ENCODE measurements around the gene SPATA2. TPM values are rescaled to one million over a fixed set of nuclear protein-coding genes. Genes with fewer than 3 reads are reported as not detected.
"Not testable (repeated sequence)": the region's sequence is repeated elsewhere in the genome, so short reads cannot be mapped to it uniquely, and the experiment has no call there.

Gene SPATA2
- total RNA-seq, 1 donor from 2014 or later, result 13.4 TPM

DNA sequence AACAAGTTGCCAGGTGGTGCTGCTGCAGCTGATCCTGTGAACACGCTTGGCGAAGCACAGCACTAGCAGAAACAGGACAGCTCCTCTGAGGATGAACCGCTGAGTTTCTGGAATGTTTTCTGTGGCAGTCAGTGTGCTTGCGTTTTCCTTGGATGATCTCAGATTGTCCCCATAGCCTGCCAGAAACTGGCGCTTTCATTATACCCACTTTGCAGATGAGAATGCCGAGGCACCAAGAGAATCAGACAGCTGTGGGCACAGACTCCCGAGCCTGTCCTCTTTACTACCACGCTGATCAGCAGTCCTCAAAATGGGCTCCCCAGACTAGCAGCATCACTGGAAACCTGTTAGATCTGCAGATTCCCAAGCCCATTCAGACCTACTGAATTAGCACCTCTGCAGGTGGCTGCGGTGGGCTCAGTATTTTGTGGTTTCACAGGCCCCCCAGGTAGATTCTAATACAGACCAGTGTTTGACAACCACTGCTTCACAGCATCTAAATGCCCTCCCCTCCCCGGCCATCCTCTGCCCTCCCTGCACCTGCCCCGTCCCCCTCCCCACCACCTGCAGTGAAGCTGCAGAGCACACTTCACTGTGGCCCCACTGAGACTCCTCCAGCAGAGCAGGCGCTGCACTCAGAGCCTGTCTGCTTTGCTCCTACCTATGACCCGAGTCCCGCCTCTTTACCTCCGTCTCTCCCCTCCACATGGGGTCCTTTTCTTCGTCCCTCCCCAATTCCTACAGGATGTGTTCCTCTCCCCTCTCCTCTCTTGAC, 29.6 kb downstream of the SPATA2 start:
- DNase-seq (ENCODE audit: low spot score), result no peak

DNA sequence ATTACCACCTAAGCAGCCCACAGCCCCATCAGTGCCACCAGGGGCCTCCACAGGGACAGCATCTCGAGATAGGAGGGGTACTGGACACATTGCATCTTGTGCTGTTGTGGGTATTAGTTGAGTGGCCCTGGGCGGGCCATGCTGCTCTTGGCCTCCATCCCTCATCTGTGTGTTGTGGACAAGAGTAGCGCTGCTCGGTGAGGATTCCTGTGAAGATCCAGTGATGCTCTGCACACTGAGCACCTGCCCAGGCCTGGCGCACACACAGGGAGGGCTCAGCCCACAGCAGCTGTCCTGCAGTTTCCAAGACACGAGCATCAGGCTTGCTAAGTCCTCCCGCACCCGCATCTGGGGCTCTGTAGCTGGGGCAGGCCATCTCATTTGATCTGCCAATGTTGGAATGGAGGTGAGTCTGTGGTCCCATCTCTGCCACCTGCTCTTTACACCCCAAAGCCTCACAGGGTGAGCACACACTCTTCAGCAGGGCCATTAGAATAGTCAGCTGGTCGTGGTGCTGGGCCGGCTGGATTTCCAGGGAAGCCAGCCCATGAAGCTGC, 32.0 kb downstream of the SPATA2 start:
- no peak for DNase-seq (ENCODE audit: low spot score)

DNA sequence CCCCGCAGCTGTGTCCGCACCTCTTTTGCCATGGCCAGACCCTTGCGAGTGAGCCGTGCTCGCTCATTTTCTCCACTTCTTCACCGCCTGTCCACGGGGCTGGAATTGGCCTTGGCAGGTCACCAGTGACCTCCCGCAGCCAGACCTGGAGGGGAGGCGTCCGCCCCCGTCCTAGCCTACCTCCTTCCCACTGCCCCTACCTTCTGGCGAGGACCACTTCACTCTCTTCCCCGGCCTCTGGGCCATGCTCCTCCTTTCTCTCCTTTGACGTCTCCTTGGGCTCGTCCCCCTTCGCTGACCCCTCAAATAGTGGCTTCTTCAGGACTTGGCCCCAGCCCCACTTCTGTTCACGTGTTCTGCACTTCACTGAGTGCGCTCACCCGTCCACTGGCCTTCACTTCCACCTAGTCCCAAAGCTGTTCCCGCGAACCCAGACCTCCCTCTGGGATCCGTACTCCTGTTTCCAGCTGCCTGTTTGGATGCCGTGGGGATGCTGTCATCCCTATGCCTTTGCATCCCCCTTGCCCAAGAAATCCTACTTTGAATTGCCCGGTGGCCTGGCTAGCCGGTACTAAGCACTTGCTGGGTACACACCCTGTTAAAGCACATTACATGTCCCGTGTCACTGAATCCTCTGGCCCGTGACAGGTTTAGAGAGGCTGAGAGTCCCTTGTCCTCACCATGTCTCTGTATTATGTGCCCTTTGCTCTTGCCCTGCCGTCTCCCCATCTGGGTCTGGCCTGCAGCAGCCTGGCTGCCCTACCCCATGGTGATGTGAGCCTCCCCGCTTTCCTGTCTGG, 33.0 kb downstream of the SPATA2 start:
- DNase-seq (ENCODE audit: low spot score), result no peak

DNA sequence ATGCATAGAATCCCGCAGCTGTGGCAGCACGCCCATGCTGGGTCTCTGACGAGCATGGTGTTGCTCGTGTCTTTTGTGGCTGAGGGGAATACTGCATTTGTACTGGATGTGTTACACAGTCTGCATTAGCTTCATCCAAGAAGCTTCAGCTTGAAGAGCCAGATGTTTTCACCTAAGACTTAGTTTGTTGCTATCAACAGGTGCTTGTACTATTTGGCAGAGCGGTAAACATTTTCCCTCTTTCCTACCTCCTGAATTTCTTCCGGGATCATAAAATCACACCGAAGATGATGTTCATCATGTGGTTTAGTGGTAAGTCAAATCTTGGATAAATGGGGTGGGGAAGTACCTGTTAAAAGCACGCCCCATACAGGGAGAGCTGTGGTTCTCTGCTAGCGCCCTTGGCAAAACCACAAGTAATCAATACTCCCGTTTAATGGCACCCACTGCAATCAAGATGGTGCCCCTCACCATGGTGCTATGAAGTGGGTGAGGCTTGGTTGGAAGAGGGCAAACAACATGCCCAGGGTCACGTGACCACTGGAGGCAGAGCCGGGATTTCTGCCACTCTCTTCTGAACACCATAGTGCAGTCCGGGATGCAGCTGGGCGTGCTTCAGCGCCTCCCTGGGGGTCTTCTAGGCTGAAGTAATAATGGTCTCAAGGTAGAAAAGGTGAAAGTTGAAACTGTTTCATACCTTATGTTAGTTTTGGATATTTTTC, 34.4 kb downstream of the SPATA2 start:
- DNase-seq (ENCODE audit: low spot score), result no peak

DNA sequence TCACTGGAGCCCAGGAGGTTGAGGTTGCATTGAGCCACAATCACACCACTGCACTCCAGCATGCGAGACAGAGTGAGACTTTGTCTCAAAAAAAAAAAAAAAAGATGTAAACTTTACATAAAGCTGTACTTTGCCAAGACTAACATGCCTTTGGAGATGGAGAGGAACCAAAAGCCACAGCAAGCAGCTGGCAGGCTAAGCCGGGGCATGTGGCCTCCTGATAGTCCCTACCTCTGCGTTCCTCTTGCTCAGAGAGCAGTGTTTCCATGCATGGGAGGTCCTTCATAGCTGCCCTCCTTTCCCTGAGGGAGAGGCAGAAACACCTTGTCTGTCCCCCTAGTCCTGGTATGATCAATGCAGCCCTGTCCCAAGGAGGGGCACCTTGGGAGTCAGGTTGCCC, 35.2 kb downstream of the SPATA2 start:
- DNase-seq (ENCODE audit: low spot score), result no peak

DNA sequence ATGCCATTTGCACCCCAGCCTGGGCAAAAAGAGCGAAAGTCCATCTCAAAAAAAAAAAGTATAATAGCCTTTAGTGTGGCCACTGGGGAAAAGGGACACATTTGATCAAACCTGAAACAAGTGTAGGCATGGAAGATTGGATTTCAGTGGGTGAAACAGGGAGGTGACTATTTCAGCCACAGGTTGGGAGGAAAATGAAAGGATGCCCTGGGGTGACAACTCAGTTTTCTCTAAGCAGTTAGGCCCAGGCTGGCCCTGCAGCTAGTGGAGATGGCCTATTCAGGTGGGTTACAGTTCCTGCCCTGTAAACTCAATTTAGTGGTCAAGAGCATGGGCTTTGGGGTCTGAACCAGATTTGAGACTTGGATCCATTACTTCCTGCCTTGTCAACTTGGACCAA, 36.4 kb downstream of the SPATA2 start:
- DNase-seq (ENCODE audit: low spot score), result no peak

DNA sequence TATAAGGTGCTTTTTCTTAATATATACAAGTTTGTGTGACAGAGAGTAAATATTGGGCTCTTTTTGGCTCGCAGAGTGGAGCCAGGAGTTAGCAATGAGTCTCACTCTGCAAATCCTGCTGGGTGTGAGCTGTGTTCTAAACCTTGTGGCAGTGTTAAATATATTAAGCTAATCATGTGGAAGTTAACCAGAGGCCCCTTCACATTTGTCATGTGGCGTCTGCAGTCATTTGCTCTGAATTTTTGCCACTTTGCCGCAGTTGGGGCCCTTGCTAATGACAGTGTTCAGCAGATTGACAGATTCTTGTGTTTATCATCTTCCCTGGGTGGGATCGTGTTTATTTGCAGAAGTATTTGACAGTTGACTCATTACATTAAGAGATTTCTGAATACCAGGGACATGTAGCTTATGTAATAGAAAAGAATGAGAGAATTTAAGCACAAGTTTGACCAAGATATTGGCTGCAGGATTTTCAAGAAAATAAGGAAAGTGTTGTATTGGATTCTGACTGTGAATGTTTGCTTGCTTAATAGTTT, 37.9 kb downstream of the SPATA2 start:
- DNase-seq (ENCODE audit: low spot score), result no peak

DNA sequence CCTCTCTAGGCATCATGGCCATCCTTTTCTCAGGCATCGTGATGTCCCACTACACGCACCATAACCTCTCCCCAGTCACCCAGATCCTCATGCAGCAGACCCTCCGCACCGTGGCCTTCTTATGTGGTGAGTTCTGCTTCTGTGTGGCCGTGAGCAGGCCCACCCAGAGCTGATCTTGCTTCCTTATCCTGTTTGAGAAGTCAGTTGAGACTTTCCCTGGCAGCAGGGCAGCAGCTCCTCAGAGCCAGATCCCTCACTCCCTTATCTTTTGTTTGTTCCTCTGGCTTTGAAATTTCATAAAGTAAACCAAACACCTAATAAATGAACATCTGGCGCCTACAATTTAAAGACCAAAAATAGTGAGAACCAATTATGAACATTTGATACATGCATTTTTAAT, 40.6 kb downstream of the SPATA2 start:
- no peak for DNase-seq (ENCODE audit: low spot score)

DNA sequence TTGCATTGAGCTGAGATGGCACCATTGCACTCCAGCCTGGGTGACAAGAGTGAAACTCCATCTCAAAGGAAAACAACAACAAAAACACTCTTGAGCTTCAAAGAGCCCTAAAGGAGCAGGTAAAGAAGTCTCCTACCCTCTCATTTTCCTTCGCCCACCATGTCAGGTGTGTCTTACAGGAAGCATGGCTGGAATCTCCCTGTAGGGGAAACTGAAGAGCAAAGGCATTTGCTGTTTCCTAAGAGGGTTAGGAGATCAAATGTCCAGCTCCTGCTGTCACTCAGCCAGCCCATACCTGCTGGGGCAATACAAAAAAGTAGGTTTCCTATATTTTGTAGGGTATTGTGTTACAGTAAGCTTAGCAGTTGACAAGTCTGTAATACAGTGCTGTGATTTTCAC, 43.3 kb downstream of the SPATA2 start:
- no peak for DNase-seq (ENCODE audit: low spot score)

DNA sequence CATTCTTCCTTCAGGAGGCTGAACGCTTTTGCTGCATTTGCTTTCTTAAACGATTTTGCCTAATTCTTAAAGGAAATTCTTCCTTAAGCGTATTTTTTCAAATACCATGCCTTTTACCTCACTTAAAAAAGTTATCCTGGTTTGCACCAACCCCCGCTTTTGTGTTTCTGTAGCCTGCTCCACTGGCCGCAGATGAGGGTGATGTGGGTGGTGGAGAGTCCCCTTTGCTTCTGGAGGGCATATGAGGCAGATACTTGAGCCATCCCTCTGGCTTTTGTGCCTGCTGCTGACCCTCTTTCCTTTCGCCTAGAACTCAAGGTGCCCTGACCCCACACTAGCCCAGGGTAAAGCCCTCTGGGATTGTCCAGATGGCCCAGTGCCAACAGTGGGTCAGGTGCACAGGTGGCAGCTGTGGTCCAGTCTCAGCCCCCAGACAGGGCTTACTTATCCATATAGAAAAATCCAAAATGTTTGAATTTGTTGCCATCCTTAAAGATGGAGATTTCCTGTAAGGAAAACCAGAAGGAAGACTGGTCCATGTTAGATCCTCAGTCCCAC, 43.9 kb downstream of the SPATA2 start:
- DNase-seq (ENCODE audit: low spot score), result no peak

DNA sequence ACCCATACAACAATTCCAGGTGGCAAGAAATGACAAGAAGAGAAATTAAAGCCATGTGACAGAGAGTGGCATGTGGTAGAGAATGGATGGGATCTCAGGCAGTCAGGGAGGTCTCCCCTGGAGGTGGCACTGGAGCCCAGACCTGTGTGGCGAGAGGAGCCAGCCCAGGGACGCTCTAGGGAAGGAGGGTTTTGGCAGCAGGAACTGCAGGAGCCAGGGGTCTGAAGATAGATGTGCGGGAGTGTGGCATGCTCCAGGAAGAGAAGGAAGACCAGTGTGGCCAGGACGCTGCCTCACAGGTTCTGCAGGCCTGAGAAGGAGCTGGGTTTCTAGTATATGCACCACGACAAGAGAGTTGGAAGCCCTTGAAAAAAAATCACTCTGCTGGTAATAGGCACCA, 45.1 kb downstream of the SPATA2 start:
- DNase-seq (ENCODE audit: low spot score), result no peak

DNA sequence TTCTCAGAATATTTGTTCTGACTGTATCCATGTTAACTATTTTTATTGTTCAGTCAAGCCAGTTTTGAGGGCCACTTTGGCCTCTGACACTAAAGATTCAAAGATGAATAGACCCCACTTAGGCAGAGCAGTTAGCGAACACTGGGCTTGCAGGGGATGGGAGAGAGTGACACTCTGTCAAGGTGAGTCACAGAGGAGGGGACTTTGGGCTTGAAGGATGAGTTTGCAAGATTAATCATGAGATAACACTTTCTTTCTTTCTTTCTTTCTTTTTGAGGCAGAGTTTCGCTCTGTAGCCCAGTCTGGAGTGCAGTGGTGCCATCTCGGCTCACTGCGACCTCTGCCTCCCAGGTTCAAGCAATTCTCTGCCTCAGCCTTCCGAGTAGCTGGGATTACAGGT, 46.4 kb downstream of the SPATA2 start:
- no peak for DNase-seq (ENCODE audit: low spot score)

DNA sequence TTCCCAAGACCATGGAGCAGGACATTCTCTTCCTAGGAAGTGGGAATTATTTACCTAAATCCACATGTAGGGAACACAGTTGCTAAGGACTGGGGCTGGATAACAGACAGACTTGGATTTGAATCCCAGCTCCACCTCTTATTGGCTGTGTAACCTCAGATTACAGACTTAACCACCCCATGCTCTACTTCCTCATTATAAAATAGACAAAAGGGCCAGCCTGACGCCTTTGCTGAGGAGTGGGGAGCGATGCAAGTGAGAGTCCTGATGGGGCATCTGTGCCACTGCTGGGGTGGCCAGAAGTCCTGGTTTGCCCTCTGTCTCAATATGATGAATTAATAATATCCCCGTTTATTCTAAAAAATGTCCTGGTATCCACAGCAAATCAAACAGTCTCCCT, 46.8 kb downstream of the SPATA2 start:
- DNase-seq (ENCODE audit: low spot score), result no peak

DNA sequence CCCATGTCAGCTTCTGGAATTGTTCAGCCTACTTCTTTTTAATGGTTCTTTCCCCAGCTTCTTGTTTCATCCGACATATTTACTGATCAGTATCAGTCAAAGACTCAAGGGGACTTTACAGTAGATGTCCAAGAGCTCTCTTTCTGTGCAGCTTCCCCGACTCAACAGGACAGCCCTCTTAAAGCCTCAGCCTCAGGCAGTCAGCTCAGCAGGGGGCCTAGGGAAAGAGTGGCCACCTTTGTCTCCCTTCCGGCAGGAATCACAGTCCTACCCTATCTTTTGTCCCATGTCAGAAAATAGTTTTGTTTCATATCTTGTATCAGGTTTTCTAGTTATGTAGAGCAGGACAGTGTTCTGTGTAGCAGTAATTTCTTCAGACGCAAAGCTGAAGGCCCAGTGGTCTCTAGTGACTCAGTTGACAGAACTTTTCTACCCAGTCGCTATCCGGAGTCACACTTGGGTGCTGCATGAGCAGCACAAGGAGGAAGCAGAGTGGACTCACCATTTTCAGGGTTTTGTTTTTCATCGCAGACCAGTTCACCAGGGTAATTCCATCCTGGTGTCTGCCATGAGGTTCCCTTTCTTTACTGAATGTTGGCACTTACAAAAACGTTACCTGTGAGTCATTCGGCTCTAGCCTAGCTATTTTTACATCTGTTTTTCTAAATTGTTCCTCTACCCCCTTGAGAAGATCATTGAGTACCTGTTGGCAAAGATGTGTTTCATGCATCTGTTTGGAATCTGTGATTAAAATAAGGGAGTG, 47.7 kb downstream of the SPATA2 start:
- DNase-seq (ENCODE audit: low spot score), result no peak

DNA sequence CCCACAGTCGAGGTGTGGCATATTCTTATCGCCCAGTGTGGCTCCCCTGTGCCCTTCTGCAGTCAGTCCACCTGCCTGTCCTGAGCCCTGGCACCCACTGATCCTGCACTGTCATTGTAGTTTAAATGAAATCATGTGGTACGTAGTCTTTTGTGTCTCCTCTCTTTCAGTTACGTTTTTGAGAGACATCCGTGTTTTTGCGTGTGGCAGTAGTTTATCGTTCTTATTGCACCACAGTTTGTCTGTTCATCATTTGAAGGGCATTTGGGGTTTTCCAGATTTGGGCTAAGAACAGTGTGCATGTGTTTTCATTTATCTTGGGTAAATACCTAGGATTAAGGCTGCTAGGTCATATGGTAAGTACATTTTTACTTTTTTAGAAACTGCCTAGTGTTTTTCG, 49.3 kb downstream of the SPATA2 start:
- no peak for DNase-seq (ENCODE audit: low spot score)

DNA sequence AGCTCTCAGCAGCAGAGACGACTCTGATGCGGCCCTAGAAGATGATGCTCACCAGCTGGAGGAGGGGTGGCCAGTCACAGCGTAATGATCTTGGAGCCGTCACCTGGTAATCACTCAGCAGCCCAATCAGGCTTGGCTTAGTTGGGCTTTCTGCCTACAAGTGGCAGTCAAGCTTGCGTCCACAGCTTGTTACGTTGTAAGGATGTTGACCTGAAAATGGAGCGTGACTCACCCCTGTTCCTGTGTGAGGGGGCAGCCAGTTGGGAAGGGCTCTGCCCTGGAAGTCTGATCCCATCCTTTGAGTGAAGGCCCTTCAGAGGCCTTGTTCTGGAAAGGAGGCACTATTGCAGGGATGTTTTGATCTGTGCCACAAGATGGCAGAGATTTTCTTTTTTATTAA, 49.8 kb downstream of the SPATA2 start:
- DNase-seq (ENCODE audit: low spot score), result no peak

DNA sequence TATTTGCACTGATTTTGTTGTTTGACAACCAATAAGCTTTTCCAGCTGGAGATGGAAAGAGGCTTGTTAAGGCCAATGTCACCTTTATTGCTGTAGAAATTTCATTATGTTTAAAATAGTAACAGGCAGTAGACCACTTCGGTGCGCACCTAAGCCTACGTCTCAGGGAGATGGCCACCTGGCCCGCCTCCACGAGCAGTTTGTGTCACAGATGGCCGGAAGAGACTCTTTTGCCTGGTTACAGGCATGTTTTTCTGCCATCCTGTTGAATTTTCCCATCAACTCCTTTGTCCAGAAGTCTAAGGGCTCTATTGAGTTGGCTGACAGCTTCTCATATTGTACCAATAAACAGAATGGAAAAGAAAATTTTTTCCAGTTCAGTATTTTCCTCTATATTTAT, 51.7 kb downstream of the SPATA2 start:
- no peak for DNase-seq (ENCODE audit: low spot score)

DNA sequence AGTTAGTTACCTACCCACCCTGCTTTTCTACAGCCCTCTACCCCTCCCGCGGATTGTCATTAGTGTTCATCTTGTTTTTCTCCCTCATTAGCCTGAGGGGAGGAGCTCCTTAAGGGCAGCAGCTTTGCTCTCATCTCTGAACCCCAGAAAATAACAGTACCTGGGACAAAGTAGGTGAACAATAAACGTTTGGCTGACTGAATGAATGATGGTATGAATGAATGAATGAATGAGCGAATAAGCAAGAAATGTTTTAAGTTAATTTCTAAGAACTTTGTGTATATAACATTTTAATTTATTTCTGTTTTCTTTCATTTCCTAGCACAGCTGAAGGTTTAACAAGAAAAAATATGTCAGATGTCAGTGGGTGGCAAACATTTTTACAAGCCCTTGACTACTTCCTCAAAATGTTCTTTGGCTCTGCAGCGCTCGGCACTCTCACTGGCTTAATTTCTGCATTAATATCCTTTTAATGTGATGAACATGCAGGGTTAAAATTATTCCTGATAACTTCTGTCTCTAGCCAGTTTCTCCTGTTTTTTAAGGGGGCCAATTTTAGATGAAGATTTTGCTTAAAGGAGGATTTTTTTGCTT, 52.6 kb downstream of the SPATA2 start:
- DNase-seq (ENCODE audit: low spot score), result no peak

DNA sequence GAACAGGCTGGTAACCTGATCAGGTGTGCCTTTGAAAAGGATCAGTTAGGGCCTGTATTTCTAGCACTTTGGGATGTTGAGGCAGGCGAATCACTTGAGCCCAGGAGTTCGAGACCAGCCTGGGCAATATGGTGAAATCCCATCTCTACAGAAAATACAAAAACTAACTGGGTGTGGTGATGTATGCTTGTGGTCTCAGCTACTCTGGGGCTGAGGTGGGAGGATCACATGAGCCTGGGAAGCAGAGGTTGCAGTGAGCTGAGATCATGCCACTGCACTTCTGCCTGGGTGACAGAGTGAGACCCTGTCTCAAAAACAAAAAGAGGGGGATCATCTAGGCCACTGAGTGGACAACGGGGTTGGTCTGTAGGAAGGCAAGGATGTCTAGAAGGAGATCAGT, 54.1 kb downstream of the SPATA2 start:
- DNase-seq (ENCODE audit: low spot score), result not testable (repeated sequence)

DNA sequence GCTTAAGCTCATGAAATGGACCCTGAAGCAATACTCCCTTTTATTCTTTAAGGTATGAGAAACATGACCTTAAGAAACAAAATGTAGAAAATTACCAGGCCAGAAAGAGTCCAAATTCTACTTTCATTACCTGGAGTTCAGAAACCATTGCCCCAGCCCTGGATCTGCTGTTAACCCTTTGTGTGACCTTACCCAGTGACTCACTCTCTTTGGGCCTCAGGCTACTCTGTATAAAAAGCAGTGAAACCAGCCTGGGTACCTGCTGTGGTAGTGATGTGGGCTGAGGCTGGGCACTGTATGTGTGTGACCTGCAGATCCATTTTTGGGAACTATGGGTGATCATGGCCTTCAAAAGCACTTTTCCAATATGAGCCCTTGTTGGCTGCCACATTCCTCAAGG, 55.5 kb downstream of the SPATA2 start:
- no peak for DNase-seq (ENCODE audit: low spot score)

DNA sequence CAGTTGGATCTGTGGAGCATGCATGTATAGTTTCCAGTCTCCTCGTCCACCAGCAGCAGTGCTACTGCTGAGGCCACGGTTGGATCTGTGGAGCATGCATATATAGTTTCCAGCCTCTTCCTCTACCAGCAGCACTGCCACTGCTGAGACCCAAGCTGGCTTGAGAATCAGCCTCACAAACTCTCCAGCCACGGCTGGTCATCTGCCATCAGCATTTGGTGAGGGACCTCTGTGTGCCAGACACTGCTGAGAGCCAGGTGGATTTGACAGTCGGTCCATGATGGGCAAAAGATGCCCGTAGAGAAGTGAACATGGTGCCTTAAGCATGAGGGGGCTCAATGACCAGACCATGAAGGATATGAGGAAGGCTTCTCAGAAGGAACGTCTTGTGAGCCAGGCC, 56.3 kb downstream of the SPATA2 start:
- DNase-seq (ENCODE audit: low spot score), result no peak

Data from mucosa of gallbladder (tissue), 1 donor.